ENCODE measurements around the gene MADCAM1.

DNA sequence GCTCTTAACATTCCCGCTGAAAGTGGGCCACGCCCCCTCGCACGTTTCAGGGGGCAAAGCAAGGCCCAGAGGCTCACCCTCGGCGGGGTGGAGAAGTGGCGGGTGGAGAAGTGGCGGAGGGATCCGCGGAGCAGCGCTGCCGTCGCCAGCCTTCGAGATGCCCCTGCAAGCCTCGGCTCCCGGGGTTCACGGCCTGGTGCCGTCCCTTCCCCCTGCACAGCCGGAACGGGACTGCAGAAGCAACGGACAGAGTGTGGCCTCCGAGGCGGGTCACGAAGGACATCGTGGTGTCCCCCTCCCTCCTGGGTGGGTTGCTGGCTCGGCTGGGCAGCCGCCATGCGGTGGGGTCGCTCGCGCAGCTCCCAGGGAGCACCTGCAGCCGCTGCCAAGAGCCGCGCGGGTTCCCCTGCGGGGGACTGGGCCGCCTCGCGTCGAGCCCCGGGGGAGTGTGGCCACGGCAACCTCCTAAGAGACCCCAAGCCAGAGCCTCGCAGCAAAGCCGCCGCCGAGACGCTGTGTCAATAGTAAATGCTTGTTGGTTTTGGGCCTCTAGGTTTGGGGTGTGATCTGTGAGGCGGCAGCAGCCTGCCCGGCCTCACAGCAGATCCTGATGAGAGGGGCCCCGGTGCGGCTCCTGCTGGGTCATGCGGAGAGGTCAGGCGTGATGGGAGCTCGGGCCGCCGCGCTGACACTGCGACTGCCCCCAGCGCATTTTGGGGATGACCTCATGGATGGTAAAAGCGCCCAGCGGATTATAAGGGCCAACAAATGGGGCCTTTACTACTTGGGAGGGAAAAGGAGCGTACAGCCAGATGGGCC is 16.5 kb downstream of the MADCAM1 start:
- TF ChIP-seq, protein P1, sequence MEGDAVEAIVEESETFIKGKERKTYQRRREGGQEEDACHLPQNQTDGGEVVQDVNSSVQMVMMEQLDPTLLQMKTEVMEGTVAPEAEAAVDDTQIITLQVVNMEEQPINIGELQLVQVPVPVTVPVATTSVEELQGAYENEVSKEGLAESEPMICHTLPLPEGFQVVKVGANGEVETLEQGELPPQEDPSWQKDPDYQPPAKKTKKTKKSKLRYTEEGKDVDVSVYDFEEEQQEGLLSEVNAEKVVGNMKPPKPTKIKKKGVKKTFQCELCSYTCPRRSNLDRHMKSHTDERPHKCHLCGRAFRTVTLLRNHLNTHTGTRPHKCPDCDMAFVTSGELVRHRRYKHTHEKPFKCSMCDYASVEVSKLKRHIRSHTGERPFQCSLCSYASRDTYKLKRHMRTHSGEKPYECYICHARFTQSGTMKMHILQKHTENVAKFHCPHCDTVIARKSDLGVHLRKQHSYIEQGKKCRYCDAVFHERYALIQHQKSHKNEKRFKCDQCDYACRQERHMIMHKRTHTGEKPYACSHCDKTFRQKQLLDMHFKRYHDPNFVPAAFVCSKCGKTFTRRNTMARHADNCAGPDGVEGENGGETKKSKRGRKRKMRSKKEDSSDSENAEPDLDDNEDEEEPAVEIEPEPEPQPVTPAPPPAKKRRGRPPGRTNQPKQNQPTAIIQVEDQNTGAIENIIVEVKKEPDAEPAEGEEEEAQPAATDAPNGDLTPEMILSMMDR (conservative IDR thresholded peaks at IDR 0.05 in 1 of 2, IDR thresholded peaks at IDR 0.05 in 1 of 2; ENCODE audit: extremely low read depth in 1 of 2, insufficient read depth in 1 of 2, low read depth in 1 of 2, low read length in 2 of 2): no peak
- no peak for TF ChIP-seq EZH2 (IDR thresholded peaks at IDR 0.05; ENCODE audit: borderline replicate concordance, low read length)

Measured in mammary epithelial cell (primary cell).